ENCODE measurements around the gene TAS1R2.

Gene TAS1R2

DNA sequence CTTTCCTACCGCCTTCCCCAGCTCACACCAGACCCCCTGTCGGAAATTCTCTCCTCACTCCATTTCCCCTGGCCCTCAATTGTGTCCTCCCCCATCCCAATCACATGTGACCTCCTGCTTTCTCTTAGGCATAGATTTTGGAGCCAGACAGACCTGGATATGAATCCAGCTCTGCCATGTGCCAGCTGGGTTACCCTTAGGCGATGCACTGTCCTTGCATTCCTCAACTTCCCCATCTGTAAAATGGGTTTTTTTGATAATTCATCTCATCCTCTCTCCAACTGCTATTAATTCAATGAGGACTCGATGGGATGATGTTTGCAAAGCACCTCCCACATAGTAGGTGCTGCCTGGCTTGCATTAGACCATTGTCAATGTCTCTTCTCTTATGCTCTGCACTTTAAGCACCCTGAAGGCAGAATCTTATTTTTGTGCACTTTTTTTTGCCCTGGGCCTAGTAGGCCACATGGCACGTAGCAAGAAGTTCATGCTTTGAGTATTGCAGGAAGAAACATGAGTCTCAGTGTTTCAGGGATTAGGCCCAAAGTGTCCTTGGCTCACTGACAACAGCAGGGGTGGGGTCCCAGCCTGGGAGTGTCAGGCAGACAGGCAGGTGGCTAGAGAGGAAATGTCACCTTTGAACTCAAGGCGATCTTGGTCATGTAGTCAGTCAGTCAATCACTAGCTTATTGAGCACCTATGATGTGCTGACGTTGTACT is 47.6 kb downstream of the TAS1R2 start:
- H3K4me1 ChIP-seq = no peaks in the 10 kb centered on the region
- TF ChIP-seq, protein P1, sequence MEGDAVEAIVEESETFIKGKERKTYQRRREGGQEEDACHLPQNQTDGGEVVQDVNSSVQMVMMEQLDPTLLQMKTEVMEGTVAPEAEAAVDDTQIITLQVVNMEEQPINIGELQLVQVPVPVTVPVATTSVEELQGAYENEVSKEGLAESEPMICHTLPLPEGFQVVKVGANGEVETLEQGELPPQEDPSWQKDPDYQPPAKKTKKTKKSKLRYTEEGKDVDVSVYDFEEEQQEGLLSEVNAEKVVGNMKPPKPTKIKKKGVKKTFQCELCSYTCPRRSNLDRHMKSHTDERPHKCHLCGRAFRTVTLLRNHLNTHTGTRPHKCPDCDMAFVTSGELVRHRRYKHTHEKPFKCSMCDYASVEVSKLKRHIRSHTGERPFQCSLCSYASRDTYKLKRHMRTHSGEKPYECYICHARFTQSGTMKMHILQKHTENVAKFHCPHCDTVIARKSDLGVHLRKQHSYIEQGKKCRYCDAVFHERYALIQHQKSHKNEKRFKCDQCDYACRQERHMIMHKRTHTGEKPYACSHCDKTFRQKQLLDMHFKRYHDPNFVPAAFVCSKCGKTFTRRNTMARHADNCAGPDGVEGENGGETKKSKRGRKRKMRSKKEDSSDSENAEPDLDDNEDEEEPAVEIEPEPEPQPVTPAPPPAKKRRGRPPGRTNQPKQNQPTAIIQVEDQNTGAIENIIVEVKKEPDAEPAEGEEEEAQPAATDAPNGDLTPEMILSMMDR (IDR thresholded peaks at IDR 0.05) = no peak
- H3K27me3 ChIP-seq (ENCODE audit: control insufficient read depth, insufficient read depth, low read length) = no peaks in the 10 kb centered on the region

DNA sequence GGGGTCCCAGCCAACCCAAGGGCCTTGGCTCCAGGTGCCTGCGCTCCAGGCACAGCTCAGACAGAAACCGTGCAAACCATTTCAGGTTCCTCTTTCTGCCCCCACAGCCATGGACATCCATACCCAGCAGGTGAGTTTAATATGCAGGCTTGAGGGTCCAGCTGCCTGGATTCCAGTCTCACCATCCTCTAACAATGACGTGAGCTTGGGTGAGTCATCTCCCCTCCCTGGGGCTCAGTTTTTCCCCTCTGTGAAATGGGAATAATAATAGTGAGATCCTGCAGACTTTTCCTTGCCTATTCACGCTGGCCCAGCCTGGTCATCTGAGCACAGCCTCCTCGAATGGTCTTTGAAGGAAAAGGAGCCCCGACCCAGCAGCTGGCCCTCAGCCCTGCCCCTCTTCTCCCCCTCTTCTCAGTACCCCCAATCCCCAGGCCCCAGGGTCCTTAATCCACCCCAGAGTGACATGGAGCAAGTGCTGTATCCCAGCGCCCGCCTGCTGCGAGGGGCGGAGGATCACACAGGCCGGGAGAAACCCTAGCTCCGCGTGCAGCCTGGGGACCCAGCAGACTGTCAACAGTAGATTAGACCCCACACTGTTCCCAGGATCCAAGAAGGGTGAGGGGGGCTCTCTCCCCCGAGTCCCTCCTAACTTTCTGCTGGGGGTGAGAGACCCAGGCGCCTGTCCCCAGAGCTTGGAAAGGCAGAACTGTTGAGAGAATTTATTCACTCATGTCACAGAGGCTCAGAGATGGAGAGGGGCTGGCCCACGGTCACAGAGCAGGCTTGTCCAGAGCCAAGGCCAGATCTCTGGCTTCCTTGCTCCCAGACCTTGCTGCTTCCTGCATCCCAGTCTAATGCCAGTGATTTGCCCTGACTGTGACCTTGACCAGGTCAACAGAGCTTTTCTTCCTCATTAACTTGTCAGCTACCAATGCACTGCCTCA is 49.2 kb downstream of the TAS1R2 start:
- H3K4me2 ChIP-seq (ENCODE audit: low read length) = no peak overlapping the region
- no peaks in the 10 kb centered on the region for H3K79me2 ChIP-seq
- H2AFZ ChIP-seq = no peak overlapping the region
- H3K4me1 ChIP-seq = no peaks in the 10 kb centered on the region
- no peaks in the 10 kb centered on the region for H3K9me3 ChIP-seq (ENCODE audit: control insufficient read depth, low read length)
- TF ChIP-seq, protein P1 (IDR thresholded peaks at IDR 0.05) = no peak
- no peaks in the 10 kb centered on the region for H3K27me3 ChIP-seq (ENCODE audit: control insufficient read depth, insufficient read depth, low read length)
- H3K4me3 ChIP-seq (ENCODE audit: low read depth, low read length) = no peak overlapping the region
- H3K27ac ChIP-seq = no peak overlapping the region
- H3K36me3 ChIP-seq (ENCODE audit: control insufficient read depth, insufficient read depth, low read length) = no peaks in the 10 kb centered on the region
- H3K9ac ChIP-seq = no peak overlapping the region

More for the DNA sequence above, 47.6 kb downstream of the TAS1R2 start:
- Histone ChIP-seq H3K27ac (no peak overlapping the region), H3K4me2 (ENCODE audit: low read length) (no peak overlapping the region), H3K4me3 (ENCODE audit: low read depth, low read length) (no peak overlapping the region), H2AFZ (no peak overlapping the region), H3K9me3 (ENCODE audit: control insufficient read depth, low read length) (no peaks in the 10 kb centered on the region), H3K79me2 (no peaks in the 10 kb centered on the region), H3K36me3 (ENCODE audit: control insufficient read depth, insufficient read depth, low read length) (no peaks in the 10 kb centered on the region), H3K9ac (no peak overlapping the region)

DNA sequence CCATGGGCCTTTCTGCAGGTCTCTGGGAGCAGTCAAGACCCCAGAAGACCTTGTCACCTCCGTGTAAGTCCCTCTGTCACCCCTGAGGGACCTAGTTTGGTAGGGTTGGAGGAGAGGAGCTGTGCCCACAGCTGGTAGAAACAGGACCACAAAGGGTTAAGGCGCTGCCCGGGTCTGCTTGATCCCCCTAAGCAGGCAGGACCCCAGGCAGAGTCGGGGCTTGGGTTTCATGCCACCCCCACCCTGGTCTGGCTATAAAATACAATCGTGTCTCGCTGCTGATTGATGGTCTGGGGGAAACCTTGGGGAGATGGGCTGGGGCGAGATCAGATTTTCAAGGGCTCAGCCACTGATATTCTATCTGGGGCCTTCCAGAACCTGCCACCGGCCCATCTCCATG is 50.9 kb downstream of the TAS1R2 start:
- Histone ChIP-seq H3K36me3 (ENCODE audit: control insufficient read depth, insufficient read depth, low read length) (no peaks in the 10 kb centered on the region), H3K27me3 (ENCODE audit: control insufficient read depth, insufficient read depth, low read length) (no peaks in the 10 kb centered on the region), H3K9ac (no peak overlapping the region), H3K4me1 (no peaks in the 10 kb centered on the region), H3K4me3 (ENCODE audit: low read depth, low read length) (no peak overlapping the region), H2AFZ (no peak overlapping the region), H3K9me3 (ENCODE audit: control insufficient read depth, low read length) (no peaks in the 10 kb centered on the region), H3K79me2 (no peaks in the 10 kb centered on the region), H3K4me2 (ENCODE audit: low read length) (no peak overlapping the region), H3K27ac (no peak overlapping the region)
- TF ChIP-seq, protein P1 (IDR thresholded peaks at IDR 0.05) = no peak

DNA sequence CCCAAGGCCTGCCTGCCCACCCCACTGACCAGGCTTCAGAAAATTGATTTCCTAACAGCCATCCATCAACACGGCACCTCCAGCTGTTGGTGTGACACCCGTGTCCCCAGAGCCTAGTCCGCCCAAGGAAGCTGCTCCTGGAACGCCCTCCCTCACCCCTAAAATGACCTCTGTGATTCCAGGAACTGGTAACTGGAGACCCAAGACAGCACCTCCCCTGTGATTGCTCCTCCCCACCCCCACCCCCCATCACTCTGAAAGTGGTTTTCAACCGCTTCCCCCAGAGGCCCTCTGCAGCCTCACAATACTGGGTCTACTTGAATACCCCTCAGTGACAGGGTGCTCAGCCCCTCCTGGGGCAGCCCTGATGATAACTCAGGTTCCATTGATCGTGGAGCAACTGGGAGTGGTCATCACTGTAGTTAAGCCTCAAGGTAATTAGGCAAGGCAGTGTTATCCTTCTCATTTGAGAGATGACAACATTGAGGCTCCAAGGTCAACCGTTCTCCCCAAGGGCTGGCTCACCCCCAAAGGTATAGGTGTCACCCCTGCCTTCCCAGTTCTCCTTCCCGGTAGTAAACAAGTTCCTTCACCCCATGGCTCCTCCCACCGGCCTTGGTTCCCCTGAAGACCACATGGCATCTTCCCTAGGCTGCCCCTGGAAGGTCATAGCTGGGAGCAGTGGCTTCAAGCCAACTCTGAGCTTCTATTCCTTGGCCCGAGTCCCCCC is 52.0 kb downstream of the TAS1R2 start:
- Histone ChIP-seq H3K4me2 (ENCODE audit: low read length) (no peak overlapping the region), H3K27me3 (ENCODE audit: control insufficient read depth, insufficient read depth, low read length) (no peaks in the 10 kb centered on the region), H3K4me1 (no peaks in the 10 kb centered on the region), H2AFZ (no peak overlapping the region), H3K79me2 (no peaks in the 10 kb centered on the region), H3K4me3 (ENCODE audit: low read depth, low read length) (no peak overlapping the region), H3K27ac (no peak overlapping the region), H3K36me3 (ENCODE audit: control insufficient read depth, insufficient read depth, low read length) (no peaks in the 10 kb centered on the region), H3K9ac (no peak overlapping the region), H3K9me3 (ENCODE audit: control insufficient read depth, low read length) (no peaks in the 10 kb centered on the region)
- TF ChIP-seq, protein P1 (IDR thresholded peaks at IDR 0.05) = no peak

Measured in parathyroid adenoma (tissue), 2 donors.